GM21737 (cell line): Measurements from ENCODE around the gene FASN.

Experiments
- ATAC-seq: cut with Tn5 transposase; IDR thresholded peaks from one replicate; pipeline ENCODE4 v1.9.1; 2021; ENCODE audit warnings: mild to moderate bottlenecking, moderate library complexity; ENCODE audit not compliant: unreplicated experiment

Gene FASN

GRCh38 chr17:82059272-82060000 lies 38.6 kb downstream of the FASN start:
- ATAC-seq, result no peak

- ATAC-seq, result no peak
These were observed 39.2 kb downstream of the FASN start for GRCh38 chr17:82058855-82059249.

GRCh38 chr17:82058230-82058854 lies 39.7 kb downstream of the FASN start:
- no peak for ATAC-seq

- ATAC-seq, result no peak
These were observed 41.1 kb downstream of the FASN start for GRCh38 chr17:82056729-82057621.

GRCh38 chr17:82055965-82056728 lies 41.9 kb downstream of the FASN start:
- ATAC-seq, result no peak

GRCh38 chr17:82055023-82055964 lies 42.7 kb downstream of the FASN start:
- ATAC-seq, result no peak

- no peak for ATAC-seq
These were observed 43.5 kb downstream of the FASN start for GRCh38 chr17:82054351-82055022.

- ATAC-seq, result no peak
These were observed 44.3 kb downstream of the FASN start for GRCh38 chr17:82053556-82054263.

- no peak for ATAC-seq
These were observed 44.9 kb downstream of the FASN start for GRCh38 chr17:82053130-82053529.

- no peak for ATAC-seq
These were observed 45.4 kb downstream of the FASN start for GRCh38 chr17:82052638-82053059.

GRCh38 chr17:82051776-82052637 lies 46.0 kb downstream of the FASN start, which contains the start of the genes GPS1 and RFNG:
Gene GPS1 (plus strand): TSS chr17:82051898. CDS start chr17:82051932, 34 bp downstream.
Gene RFNG (minus strand): TSS chr17:82051811. CDS start chr17:82051766, 45 bp downstream.
- ATAC-seq, result peak; percentile 58

GRCh38 chr17:82050761-82051641 lies 47.0 kb downstream of the FASN start:
- ATAC-seq, result no peak

GRCh38 chr17:82050152-82050760 lies 47.8 kb downstream of the FASN start:
- no peak for ATAC-seq

GRCh38 chr17:82049521-82049971 lies 48.5 kb downstream of the FASN start:
- ATAC-seq, result no peak

GRCh38 chr17:82049106-82049505 lies 48.9 kb downstream of the FASN start:
- no peak for ATAC-seq

GRCh38 chr17:82048571-82048971 lies 49.5 kb downstream of the FASN start:
- ATAC-seq, result no peak
